K562 (cell line): ENCODE results near the gene ABCB7. TPM values are rescaled to one million over a fixed set of nuclear protein-coding genes. Genes with fewer than 3 reads are reported as not detected.
A peak's percentile ranks its signal among the peaks of the same experiment; 100 is the strongest.

ENCODE experiments used
- ATAC-seq: fragments of 200-7000 bp; cut with Tn5 transposase; 3 replicates; pipeline ENCODE4 v1.9.1; 2020; ENCODE audit warnings: moderate library complexity
- BruUV-seq: library from RNA; stranded (reverse); fragments of 400-500 nt; replicated peaks from 2 replicates; lab custom pipeline; 2021; lab: Mats Ljungman, UMichigan
- CTCF ChIA-PET: fragments of 300-600 bp; formaldehyde crosslinking; extraction: SDS; loops from one replicate; lab custom pipeline; 2021; ENCODE audit warnings: low intra/inter-chr PET ratio; lab: Yijun Ruan, JAX
- POLR2A ChIA-PET: fragments of 300-600, 350-650 bp; sonication (Branson Sonifier 250); formaldehyde crosslinking; extraction: SDS; loops from one replicate; lab custom pipeline; 2021; ENCODE audit warnings: antibody characterized with exemption, inconsistent platforms; lab: Yijun Ruan, JAX
- DNase-seq, 4 experiments: peaks; one replicate each; pipeline versions ENCODE4 v3.0.0 to v3.0.0-alpha.2; 2011 to 2018; ENCODE audit warnings: low spot score in 3 of 4, mixed read lengths in 3 of 4; ENCODE audit errors: extremely low read depth in 1 of 4
- FAIRE-seq: peaks from 2 replicates; lab custom pipeline; 2011; peaks lifted over from hg19 to GRCh38; lab: Jason Lieb, UNC
- H2AFZ ChIP-seq: 2 replicates; pipeline ENCODE4 v1.6.0; 2011; ENCODE audit warnings: low read depth, low read length, control low read depth, inconsistent platforms
- H3K27ac ChIP-seq: fragments of 200-600 bp; 3 replicates; pipeline ENCODE4 v1.8.0; 2011; ENCODE audit warnings: low read depth, mild to moderate bottlenecking, control low read depth, inconsistent platforms, low read length, moderate library complexity, mixed read lengths; ENCODE audit errors: extremely low read depth
- H3K27me3 ChIP-seq, 2 experiments: fragments of 300-600 bp in 1 of 2; 2 replicates in 1 of 2; 3 replicates in 1 of 2; pipeline versions ENCODE4 v1.6.0 to v1.8.0; 2011; ENCODE audit warnings: inconsistent platforms in 2 of 2, low read length in 2 of 2, mild to moderate bottlenecking in 1 of 2, mixed read lengths in 1 of 2, moderate library complexity in 1 of 2; ENCODE audit not compliant: control insufficient read depth in 2 of 2, insufficient read depth in 2 of 2
- H3K36me3 ChIP-seq: fragments of 300-600 bp; 3 replicates; pipeline ENCODE4 v1.8.0; 2011; ENCODE audit warnings: mild to moderate bottlenecking, low read length, inconsistent platforms; ENCODE audit not compliant: control insufficient read depth, insufficient read depth
- H3K4me1 ChIP-seq, 2 experiments: fragments of 200-600 bp in 1 of 2; replicated peaks in 1 of 2; 2 replicates in 1 of 2; 3 replicates in 1 of 2; pipeline versions ENCODE4 v1.5.1 to v1.8.0; 2011; ENCODE audit warnings: inconsistent platforms in 2 of 2, low read length in 2 of 2, mild to moderate bottlenecking in 1 of 2, mixed read lengths in 1 of 2, moderate library complexity in 1 of 2; ENCODE audit not compliant: control insufficient read depth in 2 of 2, insufficient read depth in 2 of 2
- H3K4me2 ChIP-seq: 2 replicates; pipeline ENCODE4 v1.6.1; 2011; ENCODE audit warnings: low read length, control low read depth, inconsistent platforms, mixed read lengths; ENCODE audit not compliant: insufficient read depth
- H3K4me3 ChIP-seq: fragments of 200-600 bp; sonication (generic), shearing (Covaris generic); 2 replicates; pipeline ENCODE4 v1.5.1; 2016; ENCODE audit warnings: control low read depth, inconsistent platforms
- H3K79me2 ChIP-seq: fragments of 200-600 bp; 3 replicates; pipeline ENCODE4 v1.8.0; 2011; ENCODE audit warnings: low read length, inconsistent platforms; ENCODE audit not compliant: control insufficient read depth, insufficient read depth
- H3K9ac ChIP-seq, 2 experiments: 2 replicates each; pipeline versions ENCODE4 v1.6.0 to v1.6.1; 2011; ENCODE audit warnings: low read depth in 2 of 2, low read length in 2 of 2, control low read depth in 1 of 2, inconsistent platforms in 1 of 2, mild to moderate bottlenecking in 1 of 2, mixed read lengths in 1 of 2; ENCODE audit not compliant: insufficient read depth in 1 of 2
- H3K9me1 ChIP-seq: one replicate; pipeline ENCODE4 v1.6.0; 2011; ENCODE audit warnings: inconsistent platforms, mild to moderate bottlenecking, low read length, moderate library complexity; ENCODE audit not compliant: control insufficient read depth, insufficient read depth
- H3K9me3 ChIP-seq: replicated peaks from 2 replicates; pipeline ENCODE4 v1.5.1; 2011; ENCODE audit warnings: low read depth, low read length, inconsistent platforms; ENCODE audit not compliant: control insufficient read depth, insufficient read depth
- H4K20me1 ChIP-seq: replicated peaks from 2 replicates; pipeline ENCODE4 v1.6.1; 2011; ENCODE audit warnings: low read length, inconsistent platforms, mixed read lengths; ENCODE audit not compliant: control insufficient read depth, insufficient read depth
- BACH1 ChIP-seq: fragments of 200-800 bp; sonication (Bioruptor generic); IDR thresholded peaks from 2 replicates; pipeline ENCODE4 v1.6.1; 2016; ENCODE audit warnings: missing genetic modification characterization, missing compliant biosample characterization
- CBFA2T3 ChIP-seq: fragments of 450-650 bp; IDR thresholded peaks from 2 replicates; pipeline ENCODE4 v1.6.1; 2017
- CBX8 ChIP-seq: fragments of 200-600 bp; sonication (generic); IDR thresholded peaks from 2 replicates; pipeline ENCODE4 v1.6.1; 2012; ENCODE audit warnings: borderline replicate concordance, mixed run types, low read depth, mild to moderate bottlenecking, moderate library complexity, mixed read lengths, low read length, control low read depth, inconsistent platforms; ENCODE audit not compliant: poor library complexity, severe bottlenecking; ENCODE audit errors: extremely low read depth
- CTCFL ChIP-seq: IDR thresholded peaks from 2 replicates; pipeline ENCODE4 v1.6.1; 2011; ENCODE audit warnings: borderline replicate concordance, low read depth, mild to moderate bottlenecking, moderate library complexity, low read length; ENCODE audit not compliant: insufficient read depth, poor library complexity, severe bottlenecking
- E2F5 ChIP-seq: sonication (generic); formaldehyde crosslinking; IDR thresholded peaks from 2 replicates; pipeline ENCODE4 v1.8.0; 2022; ENCODE audit warnings: mild to moderate bottlenecking, missing genetic modification reagents
- FOXK2 ChIP-seq, 2 experiments: fragments of 450-650 bp; IDR thresholded peaks in 1 of 2; conservative IDR thresholded peaks in 1 of 2; 2 replicates each; pipeline ENCODE4 v1.6.1; 2016; ENCODE audit warnings: low read depth in 2 of 2, mild to moderate bottlenecking in 1 of 2
- HINFP ChIP-seq: fragments of 450-650 bp; conservative IDR thresholded peaks from 2 replicates; pipeline ENCODE4 v1.6.1; 2016; ENCODE audit warnings: missing genetic modification characterization, low read depth, mild to moderate bottlenecking, control low read depth, missing compliant biosample characterization
- MEF2D ChIP-seq: conservative IDR thresholded peaks from 2 replicates; pipeline ENCODE4 v1.6.1; 2016; ENCODE audit warnings: low read depth, missing genetic modification characterization, missing compliant biosample characterization
- RNF219 ChIP-seq: fragments of 250-450 bp; sonication (Bioruptor Pico); IDR thresholded peaks from 2 replicates; pipeline ENCODE4 v1.5.0; 2022; ENCODE audit warnings: mild to moderate bottlenecking
- SAP30 ChIP-seq: fragments of 200-600 bp; sonication (generic); IDR thresholded peaks from 2 replicates; pipeline ENCODE4 v1.6.1; 2012; ENCODE audit warnings: borderline replicate concordance, low read depth, mild to moderate bottlenecking, moderate library complexity, low read length, control low read depth, inconsistent platforms; ENCODE audit not compliant: insufficient read depth, poor library complexity, severe bottlenecking
- TEAD4 ChIP-seq, 2 experiments: sonication (generic) in 1 of 2; formaldehyde crosslinking in 1 of 2; IDR thresholded peaks; 2 replicates each; pipeline versions ENCODE4 v1.6.1 to v1.8.0; 2012 to 2022; ENCODE audit warnings: borderline replicate concordance in 1 of 2, inconsistent platforms in 1 of 2, low read length in 1 of 2, mild to moderate bottlenecking in 1 of 2, missing genetic modification reagents in 1 of 2
- ZKSCAN8 ChIP-seq: fragments of 200-800 bp; sonication (Bioruptor generic); IDR thresholded peaks from 2 replicates; pipeline ENCODE4 v1.6.1; 2016; ENCODE audit warnings: missing genetic modification characterization, missing compliant biosample characterization
- ZNF274 ChIP-seq: IDR thresholded peaks from 2 replicates; pipeline ENCODE4 v1.6.1; 2011; ENCODE audit warnings: low read depth, mild to moderate bottlenecking, low read length, moderate library complexity, borderline replicate concordance
- WGBS: fragments of 100-300 bp; shearing (Covaris generic); methylation state at CpG from one replicate; pipeline ENCODE4 v1.1.6; 2016; ENCODE audit warnings: low coverage, mixed read lengths; ENCODE audit not compliant: insufficient coverage; ENCODE audit errors: missing lambda C conversion rate; 5-methylcytosine and 5-hydroxymethylcytosine counted together
- in situ Hi-C: fragments of 300-500 bp; cut with MboI; formaldehyde crosslinking; loops from 4 replicates; pipeline ENCODE4 v1.15.0; 2018; ENCODE audit warnings: inconsistent platforms, mixed read lengths
- intact Hi-C: fragments of 100-400 bp; cut with micrococcal nuclease; formaldehyde crosslinking; loops from 2 replicates; pipeline ENCODE4 v1.14.2; 2022
- polyA plus RNA-seq, 8 experiments: library from polyadenylated mRNA; depleted of rRNA in 4 of 8; stranded (reverse) in 5 of 8; unstranded in 3 of 8; fragments of >200 nt; fragmentation: Nextera tagmentation in 2 of 8; fragmentation: Illumina TruSeq in 1 of 8; extraction: Ambion mirVana in 2 of 8; extraction: Trizol in 1 of 8; gene quantifications; 2 replicates each; pipeline versions ENCODE4 v1.2.1 to v1.2.3, GENCODE V29; 2011 to 2014; ENCODE audit warnings: inconsistent platforms in 1 of 8, missing spikeins in 1 of 8
- total RNA-seq, 7 experiments: library from RNA; depleted of rRNA in 6 of 7; stranded (reverse); fragments of >200 nt in 6 of 7; fragmentation: Illumina TruSeq in 2 of 7; extraction: Trizol in 2 of 7; gene quantifications; 2 replicates each; pipeline versions ENCODE4 v1.2.1 to v1.2.3, GENCODE V29; 2011 to 2021; ENCODE audit warnings: low replicate concordance in 1 of 7

ABCB7 gene
- total and polyA plus RNA-seq, 9 of the 15 experiments (the other 6 are each of a cell fraction or from before 2014, with no cell fraction given) = 18.3 to 46.2 (median 24.2) TPM

GRCh38 chrX:75155447-75155826 is 646 bp downstream of the ABCB7 start:
- in situ Hi-C loops = no loop called here
- no peaks in the 10 kb centered on the region for H4K20me1 ChIP-seq
- no peaks in the 10 kb centered on the region for H3K27me3 ChIP-seq
- no peaks in the 10 kb centered on the region for H3K9me3 ChIP-seq
- DNase-seq (peak; percentile 11 to 51 (median 15)), FAIRE-seq (peak; percentile 66), ATAC-seq (peak; percentile 79)
- BruUV-seq = no TSS peak
- H3K4me2 ChIP-seq = peak overlapping the region; percentile 82
- CTCF ChIA-PET = interaction anchor here (0.6 kb wide), 1 partner anchor 964 kb away, joined by 3 read pairs; no protein-coding TSS in a partner anchor
- peak overlapping the region; percentile 85 for H3K27ac ChIP-seq
- peaks cover 44% of the 10 kb centered on the region for H3K79me2 ChIP-seq
- 4% methylated on average over 6 of the region's 6 CpGs for WGBS
- H3K9me1 ChIP-seq = no peaks in the 10 kb centered on the region
- H3K9ac ChIP-seq = peak overlapping the region; percentile 85 to 94
- H3K4me1 ChIP-seq = peaks cover 0 to 3% of the 10 kb centered on the region in 2 experiments; a peak in 3 of 5 replicates
- H3K36me3 ChIP-seq = no peaks in the 10 kb centered on the region
- intact Hi-C loops = no loop called here
- POLR2A ChIA-PET = interaction anchor here (0.7 kb wide), 1 partner anchor 12 kb away, joined by 3 read pairs; no protein-coding TSS in a partner anchor
- H2AFZ ChIP-seq = peak overlapping the region; percentile 80
- TF ChIP-seq BACH1 (tag) (no peak), CBX8 (no peak), SAP30 (peak; percentile 2), FOXK2 (conservative IDR thresholded peaks at IDR 0.05 in 1 of 2, IDR thresholded peaks at IDR 0.05 in 1 of 2; ENCODE audit: low read depth in 2 of 2) (0 out of 4 replicates have a peak, but pooled peaks of 1 of the 2 experiments have one; percentile 26), ZNF274 (no peak), CTCFL (no peak), E2F5 (CRISPR knock-in tag) (no peak), ZKSCAN8 (CRISPR knock-in tag) (peak; percentile 96), HINFP (tag) (no peak), CBFA2T3 (peak; percentile 40; the same call in 1 of the 2 replicates), RNF219 (CRISPR knock-in tag) (no peak), TEAD4 (IDR thresholded peaks at IDR 0.05; ENCODE audit: low read length) (0 out of 2 replicates have a peak, but pooled peaks have one; percentile 18), TEAD4 (CRISPR knock-in tag; IDR thresholded peaks at IDR 0.05; ENCODE audit: borderline replicate concordance) (no peak), MEF2D (no peak)
- TF ChIP-seq, all 486 proteins: peak for 5
- peak overlapping the region; percentile 63 for H3K4me3 ChIP-seq
